NB4 (cell line): ENCODE results near the gene ABHD5.
"Not testable (repeated sequence)": the region's sequence is repeated elsewhere in the genome, so short reads cannot be mapped to it uniquely, and the experiment has no call there.

Experiments
- POLR2A ChIP-seq: IDR thresholded peaks from 2 replicates; pipeline ENCODE4 v1.6.1; 2011; ENCODE audit warnings: mild to moderate bottlenecking; ENCODE audit not compliant: insufficient read length; ENCODE audit errors: extremely low read depth
- TF ChIP-seq, protein P1 (sequence below): IDR thresholded peaks from one replicate; pipeline ENCODE4 v1.5.1; 2012; ENCODE audit warnings: low read depth, low read length
- TF ChIP-seq, protein P2 (sequence below): IDR thresholded peaks from 2 replicates; pipeline ENCODE4 v1.6.1; 2011; ENCODE audit warnings: low read depth, low read length

DNA sequence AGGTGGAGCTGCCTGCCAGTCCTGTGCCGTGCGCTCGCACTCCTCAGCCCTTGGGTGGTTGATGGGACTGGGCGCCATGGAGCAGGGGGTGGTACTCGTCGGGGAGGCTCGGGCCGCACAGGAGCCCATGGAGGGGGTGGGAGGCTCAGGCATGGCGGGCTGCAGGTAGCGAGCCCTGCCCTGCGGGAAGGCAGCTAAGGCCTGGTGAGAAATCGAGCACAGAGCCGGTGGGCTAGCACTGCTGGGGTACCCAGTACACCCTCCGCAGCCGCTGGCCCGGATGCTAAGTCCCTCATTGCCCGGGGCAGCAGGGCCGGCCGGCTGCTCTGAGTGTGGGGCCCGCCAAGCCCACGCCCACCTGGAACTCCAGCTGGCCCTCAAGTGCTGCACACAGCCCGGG is 34.3 kb upstream of the ABHD5 start:
- TF ChIP-seq, protein P1, sequence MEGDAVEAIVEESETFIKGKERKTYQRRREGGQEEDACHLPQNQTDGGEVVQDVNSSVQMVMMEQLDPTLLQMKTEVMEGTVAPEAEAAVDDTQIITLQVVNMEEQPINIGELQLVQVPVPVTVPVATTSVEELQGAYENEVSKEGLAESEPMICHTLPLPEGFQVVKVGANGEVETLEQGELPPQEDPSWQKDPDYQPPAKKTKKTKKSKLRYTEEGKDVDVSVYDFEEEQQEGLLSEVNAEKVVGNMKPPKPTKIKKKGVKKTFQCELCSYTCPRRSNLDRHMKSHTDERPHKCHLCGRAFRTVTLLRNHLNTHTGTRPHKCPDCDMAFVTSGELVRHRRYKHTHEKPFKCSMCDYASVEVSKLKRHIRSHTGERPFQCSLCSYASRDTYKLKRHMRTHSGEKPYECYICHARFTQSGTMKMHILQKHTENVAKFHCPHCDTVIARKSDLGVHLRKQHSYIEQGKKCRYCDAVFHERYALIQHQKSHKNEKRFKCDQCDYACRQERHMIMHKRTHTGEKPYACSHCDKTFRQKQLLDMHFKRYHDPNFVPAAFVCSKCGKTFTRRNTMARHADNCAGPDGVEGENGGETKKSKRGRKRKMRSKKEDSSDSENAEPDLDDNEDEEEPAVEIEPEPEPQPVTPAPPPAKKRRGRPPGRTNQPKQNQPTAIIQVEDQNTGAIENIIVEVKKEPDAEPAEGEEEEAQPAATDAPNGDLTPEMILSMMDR, result not testable (repeated sequence)
- not testable (repeated sequence) for TF ChIP-seq POLR2A
- TF ChIP-seq, protein P2, sequence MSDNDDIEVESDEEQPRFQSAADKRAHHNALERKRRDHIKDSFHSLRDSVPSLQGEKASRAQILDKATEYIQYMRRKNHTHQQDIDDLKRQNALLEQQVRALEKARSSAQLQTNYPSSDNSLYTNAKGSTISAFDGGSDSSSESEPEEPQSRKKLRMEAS, result not testable (repeated sequence)
